ENCODE results near the gene CPN2.

DNA sequence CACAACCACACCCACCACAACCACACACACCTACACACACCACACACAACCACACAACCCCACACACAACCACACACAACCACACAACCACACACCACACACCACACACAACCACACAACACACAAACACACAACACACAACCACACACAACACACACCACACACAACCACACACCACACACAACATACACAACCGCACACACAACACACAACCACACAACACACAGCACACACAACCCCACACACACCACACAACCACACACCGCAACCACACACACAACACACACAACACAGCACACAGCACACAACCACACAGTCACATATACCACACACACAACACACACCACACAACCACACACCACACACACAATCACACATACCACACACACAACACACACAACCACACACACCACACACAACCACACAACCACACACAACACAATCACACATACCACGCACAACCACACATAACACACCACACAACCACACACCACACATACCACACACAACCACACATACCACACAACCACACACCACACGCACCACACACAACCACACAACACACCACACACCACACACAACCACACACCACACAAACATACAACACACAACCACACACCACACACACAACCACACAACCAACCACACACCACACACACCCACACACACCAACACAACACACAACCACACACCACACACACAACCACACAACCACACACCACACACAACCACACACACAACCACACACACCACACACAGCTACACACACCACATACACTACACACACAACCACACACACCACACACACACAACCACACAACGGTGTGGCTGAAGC, 23.7 kb downstream of the CPN2 start:
- no peak for TF ChIP-seq RAD21 (conservative IDR thresholded peaks at IDR 0.05)
- TF ChIP-seq, protein P1, sequence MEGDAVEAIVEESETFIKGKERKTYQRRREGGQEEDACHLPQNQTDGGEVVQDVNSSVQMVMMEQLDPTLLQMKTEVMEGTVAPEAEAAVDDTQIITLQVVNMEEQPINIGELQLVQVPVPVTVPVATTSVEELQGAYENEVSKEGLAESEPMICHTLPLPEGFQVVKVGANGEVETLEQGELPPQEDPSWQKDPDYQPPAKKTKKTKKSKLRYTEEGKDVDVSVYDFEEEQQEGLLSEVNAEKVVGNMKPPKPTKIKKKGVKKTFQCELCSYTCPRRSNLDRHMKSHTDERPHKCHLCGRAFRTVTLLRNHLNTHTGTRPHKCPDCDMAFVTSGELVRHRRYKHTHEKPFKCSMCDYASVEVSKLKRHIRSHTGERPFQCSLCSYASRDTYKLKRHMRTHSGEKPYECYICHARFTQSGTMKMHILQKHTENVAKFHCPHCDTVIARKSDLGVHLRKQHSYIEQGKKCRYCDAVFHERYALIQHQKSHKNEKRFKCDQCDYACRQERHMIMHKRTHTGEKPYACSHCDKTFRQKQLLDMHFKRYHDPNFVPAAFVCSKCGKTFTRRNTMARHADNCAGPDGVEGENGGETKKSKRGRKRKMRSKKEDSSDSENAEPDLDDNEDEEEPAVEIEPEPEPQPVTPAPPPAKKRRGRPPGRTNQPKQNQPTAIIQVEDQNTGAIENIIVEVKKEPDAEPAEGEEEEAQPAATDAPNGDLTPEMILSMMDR (IDR thresholded peaks at IDR 0.05; ENCODE audit: poor library complexity, severe bottlenecking), result no peak
- no peak for TF ChIP-seq SMC3 (conservative IDR thresholded peaks at IDR 0.05; ENCODE audit: poor library complexity)
- no peak for TF ChIP-seq POLR2AphosphoS5 (IDR thresholded peaks at IDR 0.05)
